ENCODE measurements around the gene TGFA.

DNA sequence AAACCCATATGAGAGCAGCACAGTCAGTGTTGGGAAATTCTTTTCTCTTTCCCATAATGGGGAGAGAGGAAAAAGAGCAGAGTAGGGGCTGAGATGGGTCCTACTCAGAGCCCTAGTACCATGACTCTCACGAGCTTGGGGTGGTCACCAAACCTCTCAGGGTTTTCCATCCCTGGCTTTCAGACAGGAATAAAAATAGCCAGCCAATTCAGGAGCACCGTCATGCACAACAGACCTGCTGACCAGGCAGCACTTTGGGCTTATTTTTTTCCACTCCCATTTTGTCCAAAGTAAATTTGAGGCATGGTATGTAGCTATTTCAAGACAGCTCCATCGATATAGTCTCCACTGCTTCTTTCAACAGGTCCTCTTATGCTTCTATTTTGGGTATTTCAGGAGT, 86.4 kb downstream of the TGFA start:
- TF ChIP-seq, protein P1, sequence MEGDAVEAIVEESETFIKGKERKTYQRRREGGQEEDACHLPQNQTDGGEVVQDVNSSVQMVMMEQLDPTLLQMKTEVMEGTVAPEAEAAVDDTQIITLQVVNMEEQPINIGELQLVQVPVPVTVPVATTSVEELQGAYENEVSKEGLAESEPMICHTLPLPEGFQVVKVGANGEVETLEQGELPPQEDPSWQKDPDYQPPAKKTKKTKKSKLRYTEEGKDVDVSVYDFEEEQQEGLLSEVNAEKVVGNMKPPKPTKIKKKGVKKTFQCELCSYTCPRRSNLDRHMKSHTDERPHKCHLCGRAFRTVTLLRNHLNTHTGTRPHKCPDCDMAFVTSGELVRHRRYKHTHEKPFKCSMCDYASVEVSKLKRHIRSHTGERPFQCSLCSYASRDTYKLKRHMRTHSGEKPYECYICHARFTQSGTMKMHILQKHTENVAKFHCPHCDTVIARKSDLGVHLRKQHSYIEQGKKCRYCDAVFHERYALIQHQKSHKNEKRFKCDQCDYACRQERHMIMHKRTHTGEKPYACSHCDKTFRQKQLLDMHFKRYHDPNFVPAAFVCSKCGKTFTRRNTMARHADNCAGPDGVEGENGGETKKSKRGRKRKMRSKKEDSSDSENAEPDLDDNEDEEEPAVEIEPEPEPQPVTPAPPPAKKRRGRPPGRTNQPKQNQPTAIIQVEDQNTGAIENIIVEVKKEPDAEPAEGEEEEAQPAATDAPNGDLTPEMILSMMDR (IDR thresholded peaks at IDR 0.05) = no peak
- TF ChIP-seq POLR2A (IDR thresholded peaks at IDR 0.05) = no peak
